CD14-positive monocyte (primary cell): ENCODE data around the gene TBCD. TPM values are rescaled to one million over a fixed set of nuclear protein-coding genes. Genes with fewer than 3 reads are reported as not detected.

Source experiments
- DNase-seq, 3 donors: peaks; one replicate each; pipeline ENCODE4 v3.0.0-alpha.2; 2011 to 2022
- H2AFZ ChIP-seq: 2 replicates; pipeline ENCODE4 v1.6.0; 2012; ENCODE audit warnings: mild to moderate bottlenecking, low read depth, low read length, inconsistent platforms; ENCODE audit not compliant: insufficient read depth, poor library complexity, severe bottlenecking
- H3K27ac ChIP-seq, 2 donors: 1 replicate in 1 of 2; 2 replicates in 1 of 2; pipeline ENCODE4 v1.5.1; 2012 to 2013; ENCODE audit warnings: low read length in 2 of 2, control low read depth in 1 of 2, inconsistent platforms in 1 of 2, low read depth in 1 of 2, mild to moderate bottlenecking in 1 of 2
- H3K27me3 ChIP-seq, 2 donors: one replicate each; pipeline versions ENCODE4 v1.6.0 to v1.6.1; 2011 to 2013; ENCODE audit warnings: low read length in 2 of 2; ENCODE audit not compliant: control insufficient read depth in 2 of 2, insufficient read depth in 2 of 2
- H3K36me3 ChIP-seq, 2 donors: replicated peaks in 1 of 2; 1 replicate in 1 of 2; 2 replicates in 1 of 2; pipeline versions ENCODE4 v1.5.1 to v1.6.1; 2012 to 2013; ENCODE audit warnings: low read length in 2 of 2, control low read depth in 1 of 2, inconsistent platforms in 1 of 2, mild to moderate bottlenecking in 1 of 2; ENCODE audit not compliant: insufficient read depth in 2 of 2, control insufficient read depth in 1 of 2
- H3K4me1 ChIP-seq, 2 donors: 1 replicate in 1 of 2; 2 replicates in 1 of 2; pipeline versions ENCODE4 v1.5.1 to v1.6.1; 2012 to 2013; ENCODE audit warnings: low read length in 2 of 2, control low read depth in 1 of 2, inconsistent platforms in 1 of 2, mild to moderate bottlenecking in 1 of 2, moderate library complexity in 1 of 2; ENCODE audit not compliant: insufficient read depth in 2 of 2, control insufficient read depth in 1 of 2
- H3K4me2 ChIP-seq: replicated peaks from 2 replicates; pipeline ENCODE3; 2012; ENCODE audit warnings: low read length, moderate library complexity, mild to moderate bottlenecking; ENCODE audit not compliant: poor library complexity, severe bottlenecking; ENCODE audit errors: extremely low read depth
- H3K4me3 ChIP-seq, 3 experiments: fragments of 200-600 bp in 1 of 3; sonication (generic) in 1 of 3; replicated peaks in 1 of 3; 1 replicate in 2 of 3; 2 replicates in 1 of 3; pipeline ENCODE4 v1.5.1; 2011 to 2013; ENCODE audit warnings: low read length in 3 of 3, mild to moderate bottlenecking in 3 of 3, control low read depth in 2 of 3, low read depth in 2 of 3, inconsistent platforms in 1 of 3, moderate library complexity in 1 of 3
- H3K79me2 ChIP-seq: 2 replicates; pipeline ENCODE4 v1.6.0; 2012; ENCODE audit warnings: mild to moderate bottlenecking, control low read depth, inconsistent platforms, low read length, moderate library complexity; ENCODE audit not compliant: insufficient read depth
- H3K9ac ChIP-seq: 2 replicates; pipeline ENCODE4 v1.6.0; 2017; ENCODE audit warnings: low read length, mild to moderate bottlenecking; ENCODE audit not compliant: insufficient read depth, poor library complexity, severe bottlenecking
- H3K9me3 ChIP-seq, 2 donors: replicated peaks in 1 of 2; 1 replicate in 1 of 2; 2 replicates in 1 of 2; pipeline versions ENCODE4 v1.5.1 to v1.6.1; 2012 to 2013; ENCODE audit warnings: low read length in 2 of 2, control low read depth in 1 of 2; ENCODE audit not compliant: control insufficient read depth in 1 of 2, insufficient read depth in 1 of 2
- H4K20me1 ChIP-seq: 2 replicates; pipeline ENCODE4 v1.6.0; 2012; ENCODE audit warnings: mild to moderate bottlenecking, low read length, control low read depth, moderate library complexity; ENCODE audit not compliant: insufficient read depth
- H3K27ac Mint-ChIP-seq, 7 donors: one replicate each; pipeline ENCODE4 v1.8.0; 2020; ENCODE audit warnings: mild to moderate bottlenecking in 7 of 7, mixed read lengths in 7 of 7, moderate library complexity in 6 of 7, inconsistent platforms in 2 of 7
- H3K27me3 Mint-ChIP-seq, 3 donors: one replicate each; pipeline ENCODE4 v1.8.0; 2021 to 2022; ENCODE audit warnings: low read depth in 3 of 3, mild to moderate bottlenecking in 3 of 3, mixed read lengths in 3 of 3, moderate library complexity in 3 of 3, inconsistent platforms in 1 of 3
- H3K36me3 Mint-ChIP-seq, 2 donors: one replicate each; pipeline ENCODE4 v1.8.0; 2020; ENCODE audit warnings: mixed read lengths in 2 of 2, inconsistent platforms in 1 of 2, mild to moderate bottlenecking in 1 of 2
- H3K4me1 Mint-ChIP-seq: one replicate; pipeline ENCODE4 v1.8.0; 2020; ENCODE audit warnings: mild to moderate bottlenecking, mixed read lengths
- H3K4me3 Mint-ChIP-seq, 2 donors: one replicate each; pipeline ENCODE4 v1.8.0; 2020; ENCODE audit warnings: mild to moderate bottlenecking in 2 of 2, mixed read lengths in 2 of 2, moderate library complexity in 1 of 2
- H3K9me3 Mint-ChIP-seq, 7 donors: one replicate each; pipeline ENCODE4 v1.8.0; 2020 to 2022; ENCODE audit warnings: mixed read lengths in 7 of 7, mild to moderate bottlenecking in 6 of 7, moderate library complexity in 6 of 7, inconsistent platforms in 2 of 7
- CTCF ChIP-seq: fragments of 200-600 bp; IDR thresholded peaks from one replicate; pipeline ENCODE4 v1.8.0; 2022; ENCODE audit warnings: antibody characterized with exemption, mild to moderate bottlenecking
- WGBS: methylation state at CpG from one replicate; pipeline ENCODE4 v1.1.5; 2013; ENCODE audit warnings: missing lambda C conversion rate; ENCODE audit not compliant: insufficient coverage; 5-methylcytosine and 5-hydroxymethylcytosine counted together
- intact Hi-C, 2 donors: fragments of 100-400 bp; cut with micrococcal nuclease; formaldehyde crosslinking; loops; one replicate each; pipeline versions ENCODE4 v1.15.0 to v1.15.1; 2023
- polyA plus RNA-seq, 3 donors: library from polyadenylated mRNA; depleted of rRNA in 1 of 3; unstranded in 2 of 3; stranded (reverse) in 1 of 3; fragments of 300-500 nt in 2 of 3; fragments of >200 nt in 1 of 3; fragmentation: Illumina TruSeq in 2 of 3; gene quantifications; 1 replicate in 2 of 3; 2 replicates in 1 of 3; pipeline ENCODE4 v1.2.3, GENCODE V29; 2012 to 2021

The TBCD gene
- polyA plus RNA-seq, 3 donors, result 54.7 to 74.0 (median 66.6) TPM

- no peak overlapping the region for H3K4me2 ChIP-seq
- H3K36me3 ChIP-seq, result peaks cover 2 to 6% of the 10 kb centered on the region in 2 donors
- no peak overlapping the region for H3K27ac ChIP-seq
- H3K4me3 Mint-ChIP-seq, result no peak overlapping the region
- no peaks in the 10 kb centered on the region for H3K9me3 ChIP-seq
- intact Hi-C loops, result loop anchor here in 1 of 2 donors (10.0 kb wide), 1 partner anchor 145 kb away; no protein-coding TSS in a partner anchor
- H3K27me3 ChIP-seq, result no peaks in the 10 kb centered on the region
- no peak for DNase-seq
- no peak overlapping the region for H2AFZ ChIP-seq
- H3K4me1 Mint-ChIP-seq, result no peaks in the 10 kb centered on the region
- H3K36me3 Mint-ChIP-seq, result peaks cover 19 to 24% of the 10 kb centered on the region in 2 donors
- H3K9me3 Mint-ChIP-seq, result no peaks in the 10 kb centered on the region
- H3K4me3 ChIP-seq, result no peak overlapping the region
- H3K27ac Mint-ChIP-seq, result peak overlapping the region in 1 of 7 donors; percentile 33
- no peak for TF ChIP-seq CTCF
- H3K4me1 ChIP-seq, result no peaks in the 10 kb centered on the region
- H4K20me1 ChIP-seq, result no peaks in the 10 kb centered on the region
- 96% methylated on average over 18 of the region's 18 CpGs for WGBS
- peaks cover 0 to 3% (median 2%) of the 10 kb centered on the region in 3 donors for H3K27me3 Mint-ChIP-seq
- no peaks in the 10 kb centered on the region for H3K79me2 ChIP-seq
- H3K9ac ChIP-seq, result no peak overlapping the region
Measured at GRCh38 chr17:82789806-82790205, 37.9 kb downstream of the TBCD start.

- peaks cover 23 to 24% of the 10 kb centered on the region in 2 donors for H3K36me3 Mint-ChIP-seq
- Histone ChIP-seq H3K36me3 (peaks cover 5 to 6% of the 10 kb centered on the region in 2 donors), H3K9ac (no peak overlapping the region), H3K27ac (no peak overlapping the region), H3K79me2 (no peaks in the 10 kb centered on the region), H3K4me1 (no peaks in the 10 kb centered on the region), H3K9me3 (no peaks in the 10 kb centered on the region), H2AFZ (no peak overlapping the region), H3K4me3 (no peak overlapping the region), H3K27me3 (no peaks in the 10 kb centered on the region), H4K20me1 (no peaks in the 10 kb centered on the region), H3K4me2 (no peak overlapping the region)
- intact Hi-C loops, result loop anchor here in 1 of 2 donors (10.0 kb wide), 1 partner anchor 144 kb away; no protein-coding TSS in a partner anchor
- no peaks in the 10 kb centered on the region for H3K4me1 Mint-ChIP-seq
- TF ChIP-seq CTCF, result no peak
- H3K27me3 Mint-ChIP-seq, result peaks cover 0 to 3% (median 2%) of the 10 kb centered on the region in 3 donors
- WGBS, result 96% methylated on average over 13 of the region's 13 CpGs
- H3K27ac Mint-ChIP-seq, result peak overlapping the region in 2 of 7 donors; percentile 4 to 32
- H3K9me3 Mint-ChIP-seq, result no peaks in the 10 kb centered on the region
- DNase-seq, result no peak
- H3K4me3 Mint-ChIP-seq, result no peak overlapping the region
Measured at GRCh38 chr17:82790391-82790790, 38.5 kb downstream of the TBCD start.
